Activated CD4-positive, alpha-beta T cell treated with anti-CD3 and anti-CD28 coated beads, Interleukin-2, Interleukin-6, amounts not matched to agents 100 ng/mL and 50 ng/mL, durations not matched to agents 16 hours and 8 hours (primary cell): ENCODE data around the gene UAP1.
"Not testable (repeated sequence)": the region's sequence is repeated elsewhere in the genome, so short reads cannot be mapped to it uniquely, and the experiment has no call there.

Experiments
- DNase-seq: peaks from one replicate; pipeline ENCODE4 v3.0.0-alpha.2; 2020

Gene UAP1

GRCh38 chr1:162566870-162567269, 5.3 kb downstream of the UAP1 start:
- DNase-seq: no peak

GRCh38 chr1:162568802-162569201, 7.3 kb downstream of the UAP1 start:
- no peak for DNase-seq

- no peak for DNase-seq
Observed at GRCh38 chr1:162570718-162571117, 9.2 kb downstream of the UAP1 start.

DNA sequence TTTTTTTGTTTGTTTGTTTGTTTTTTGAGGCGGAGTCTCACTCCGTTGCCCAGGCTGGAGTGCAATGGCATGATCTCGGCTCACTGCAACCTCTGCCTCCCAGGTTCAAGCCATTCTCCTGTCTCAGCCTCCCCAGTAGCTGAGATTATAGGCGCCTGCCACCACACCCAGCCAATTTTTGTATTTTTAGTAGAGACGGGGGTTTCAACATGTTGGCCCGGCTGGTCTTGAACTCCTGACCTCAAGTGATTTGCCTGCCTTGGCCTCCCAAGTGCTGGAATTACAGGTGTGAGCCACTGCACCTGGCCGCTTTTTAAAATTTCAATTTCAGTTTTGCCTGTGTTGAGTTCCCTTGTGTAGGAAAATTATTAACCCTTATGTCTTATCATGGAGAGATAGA, 9.6 kb downstream of the UAP1 start:
- DNase-seq: not testable (repeated sequence)

DNA sequence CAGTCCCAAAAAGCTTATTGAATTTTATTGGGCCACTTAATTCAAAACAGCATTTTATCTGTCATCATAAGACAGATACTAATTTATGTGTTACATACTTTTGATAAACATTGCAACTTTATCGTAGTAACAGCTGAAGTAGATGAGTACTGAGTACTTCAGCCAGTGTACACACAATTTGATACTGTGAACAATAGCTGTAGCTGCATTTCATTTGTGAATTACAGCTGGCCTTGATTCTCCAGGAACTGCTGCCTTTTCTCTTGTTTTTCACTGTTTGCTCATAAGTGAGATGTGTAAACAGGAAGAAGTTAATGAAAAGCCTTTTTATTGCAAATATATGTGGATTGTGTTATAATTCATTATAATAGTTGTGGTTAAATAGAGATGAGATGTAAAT, 10.2 kb downstream of the UAP1 start:
- no peak for DNase-seq

DNA sequence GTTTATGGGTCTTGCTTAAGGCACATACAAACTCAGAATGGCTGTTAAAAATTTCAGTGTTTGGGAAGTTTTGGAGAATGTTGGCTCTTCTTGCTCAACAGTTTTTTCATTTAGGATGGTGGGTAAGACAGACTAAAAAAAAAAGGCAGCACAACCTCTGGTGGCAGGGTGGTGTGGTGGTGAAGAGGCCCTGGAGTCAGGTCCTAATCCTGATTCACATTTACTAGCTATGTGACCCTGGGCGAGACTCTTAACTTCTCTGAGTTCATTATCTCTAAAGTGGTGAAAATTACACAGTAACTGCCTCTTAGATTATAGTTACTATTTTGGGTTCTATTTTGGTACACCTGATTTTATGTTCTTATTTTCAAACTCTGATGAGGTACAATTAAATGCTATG, 11.6 kb downstream of the UAP1 start:
- no peak for DNase-seq

DNA sequence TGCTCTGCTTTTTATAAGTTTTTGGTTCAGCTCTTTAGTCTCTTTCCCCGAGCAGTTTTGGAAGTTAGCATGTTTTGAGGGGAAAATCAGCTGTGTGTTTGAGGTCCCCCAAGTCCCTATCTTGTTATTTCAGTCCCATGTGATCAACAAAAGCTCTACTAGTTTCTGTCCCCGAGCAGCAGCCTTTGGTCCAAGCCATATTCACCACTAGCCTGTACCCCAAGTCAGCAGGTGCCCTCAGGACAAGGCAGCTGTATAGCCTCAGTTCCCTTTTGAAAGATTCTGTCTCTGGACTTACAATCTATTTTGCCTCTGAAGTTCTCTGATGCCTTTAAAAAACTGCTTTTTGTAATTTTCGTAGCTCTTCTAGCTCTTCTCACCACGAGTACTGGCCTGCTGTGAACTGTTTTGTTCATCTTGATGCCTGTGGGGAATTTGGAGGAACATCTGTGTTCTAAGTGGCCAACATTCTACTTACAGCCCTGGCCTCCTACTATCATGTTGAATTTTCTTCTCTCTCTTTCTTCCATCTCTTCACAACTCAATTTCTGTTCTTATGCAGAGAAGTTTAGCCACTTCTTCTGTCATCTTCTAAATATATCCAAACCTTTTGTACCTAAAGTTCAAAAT, 16.7 kb downstream of the UAP1 start:
- DNase-seq: no peak

- no peak for DNase-seq
Observed at GRCh38 chr1:162578936-162579335, 17.4 kb downstream of the UAP1 start.

GRCh38 chr1:162580308-162580707, 18.8 kb downstream of the UAP1 start:
- no peak for DNase-seq

DNA sequence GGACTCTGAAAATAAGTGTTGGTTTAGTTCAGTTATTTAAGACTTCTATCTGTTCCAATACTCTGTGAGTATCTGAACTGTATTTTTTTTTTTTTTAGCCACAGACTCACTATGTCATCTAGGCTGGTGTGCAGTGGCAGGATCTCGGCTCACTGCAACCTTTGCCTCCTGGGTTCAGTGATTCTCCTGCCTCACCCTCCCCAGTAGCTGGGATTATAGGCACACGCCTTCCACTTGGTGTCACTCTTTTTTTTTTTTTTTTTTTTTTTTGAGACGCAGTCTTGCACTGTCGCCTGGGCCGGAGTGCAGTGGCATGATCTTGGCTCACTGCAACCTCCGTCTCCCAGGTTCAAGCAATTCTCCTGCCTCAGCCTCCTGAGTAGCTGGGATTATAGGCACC, 21.4 kb downstream of the UAP1 start:
- not testable (repeated sequence) for DNase-seq

- DNase-seq: not testable (repeated sequence)
Observed at GRCh38 chr1:162585101-162585500, 23.6 kb downstream of the UAP1 start.

DNA sequence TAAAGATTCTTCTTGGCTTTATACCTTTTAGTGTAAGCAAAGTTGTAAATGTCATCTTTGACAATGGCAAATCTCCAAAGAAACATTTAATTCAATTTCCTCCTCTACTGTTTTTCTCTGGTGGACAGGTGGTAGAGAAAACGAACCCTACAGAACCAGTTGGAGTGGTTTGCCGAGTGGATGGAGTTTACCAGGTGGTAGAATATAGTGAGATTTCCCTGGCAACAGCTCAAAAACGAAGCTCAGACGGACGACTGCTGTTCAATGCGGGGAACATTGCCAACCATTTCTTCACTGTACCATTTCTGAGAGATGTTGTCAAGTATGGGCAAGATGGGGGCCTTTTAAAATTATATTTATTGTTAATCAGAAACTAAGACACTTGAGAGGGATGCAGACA, 25.8 kb downstream of the UAP1 start:
- DNase-seq: no peak

DNA sequence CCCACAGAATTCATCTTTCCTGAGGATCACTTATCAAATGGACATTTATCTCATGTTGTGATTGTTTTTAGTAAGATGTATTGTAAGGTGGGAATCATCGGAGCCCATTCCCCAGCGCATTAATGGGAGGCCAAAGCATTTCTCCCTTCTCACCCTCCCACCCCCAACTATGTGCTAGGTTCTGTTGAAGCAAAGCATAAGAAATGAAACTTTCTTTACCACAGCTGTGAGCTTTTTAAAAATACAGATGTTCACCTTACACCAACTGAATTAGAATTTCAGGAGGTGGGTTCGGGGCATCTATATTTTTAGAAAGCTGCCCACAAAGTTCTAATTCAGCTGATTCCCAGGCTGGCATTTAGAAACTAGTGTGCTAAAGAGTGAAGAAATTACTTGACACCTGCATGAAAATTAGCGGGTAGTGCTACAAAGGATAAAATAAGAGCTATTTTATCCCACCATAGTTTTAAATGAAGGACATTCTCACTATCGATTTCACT, 26.3 kb downstream of the UAP1 start:
- DNase-seq: no peak

DNA sequence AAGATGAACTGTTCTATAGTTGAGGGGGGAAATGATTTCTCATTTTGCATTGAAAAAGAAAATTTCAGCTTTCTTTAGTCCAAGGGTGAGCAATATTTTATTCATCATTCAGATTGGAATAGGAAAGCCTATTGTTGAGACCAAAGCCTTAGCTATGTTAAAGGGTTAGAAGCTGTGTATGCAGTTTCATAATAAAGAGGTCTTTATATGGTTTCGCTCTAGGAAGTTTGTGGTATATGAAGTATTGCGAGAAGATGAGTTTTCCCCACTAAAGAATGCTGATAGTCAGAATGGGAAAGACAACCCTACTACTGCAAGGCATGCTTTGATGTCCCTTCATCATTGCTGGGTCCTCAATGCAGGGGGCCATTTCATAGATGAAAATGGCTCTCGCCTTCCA, 28.6 kb downstream of the UAP1 start:
- no peak for DNase-seq

DNA sequence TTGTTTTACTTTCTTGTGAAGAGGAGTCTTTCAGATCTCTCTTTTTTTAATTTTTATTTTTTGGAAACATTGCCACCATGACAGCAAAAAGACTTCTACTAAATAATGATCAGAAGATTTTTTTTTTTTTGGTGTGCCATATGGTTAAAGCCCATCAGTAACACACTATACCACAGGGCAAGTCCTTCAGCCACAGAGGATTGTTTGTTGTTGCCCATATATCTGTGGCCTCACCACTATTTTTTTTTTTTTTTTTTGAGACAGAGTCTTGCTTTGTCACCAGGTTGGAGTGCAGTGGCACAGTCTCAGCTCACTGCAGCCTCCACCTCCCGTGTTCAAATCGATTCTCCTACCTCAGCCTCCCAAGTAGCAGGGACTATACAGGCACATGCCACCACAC, 29.2 kb downstream of the UAP1 start:
- no peak for DNase-seq

GRCh38 chr1:162596514-162597170, 35.1 kb downstream of the UAP1 start:
- no peak for DNase-seq

DNA sequence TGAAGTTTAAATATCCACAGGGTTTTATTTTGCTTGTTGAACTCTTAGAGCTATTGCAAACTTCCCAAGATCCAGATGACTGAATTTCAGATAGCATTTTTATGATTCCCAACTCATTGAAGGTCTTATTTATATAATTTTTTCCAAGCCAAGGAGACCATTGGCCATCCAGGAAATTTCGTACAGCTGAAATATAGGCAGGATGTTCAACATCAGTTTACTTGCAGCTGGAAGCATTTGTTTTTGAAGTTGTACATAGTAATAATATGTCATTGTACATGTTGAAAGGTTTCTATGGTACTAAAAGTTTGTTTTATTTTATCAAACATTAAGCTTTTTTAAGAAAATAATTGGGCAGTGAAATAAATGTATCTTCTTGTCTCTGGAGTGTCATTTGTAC, 37.9 kb downstream of the UAP1 start:
- DNase-seq: no peak

DNA sequence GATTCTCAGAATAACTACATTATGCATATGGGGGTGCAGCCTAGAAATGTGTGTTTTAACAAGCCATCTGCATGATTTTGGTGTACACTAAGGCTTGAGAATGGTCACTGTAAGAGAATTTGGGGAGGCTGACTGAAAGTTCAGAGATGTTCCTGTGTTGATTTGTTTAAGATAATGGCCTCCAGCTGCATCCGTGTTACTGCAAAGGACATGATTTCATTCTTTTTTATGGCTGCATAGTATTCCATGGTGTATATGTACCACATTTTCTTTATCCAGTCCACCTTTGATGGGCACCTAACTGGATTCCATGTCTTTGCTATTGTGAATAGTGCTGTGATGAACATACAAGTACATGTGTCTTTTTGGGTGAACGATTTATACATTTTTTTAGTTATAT, 41.6 kb downstream of the UAP1 start:
- DNase-seq: not testable (repeated sequence)

DNA sequence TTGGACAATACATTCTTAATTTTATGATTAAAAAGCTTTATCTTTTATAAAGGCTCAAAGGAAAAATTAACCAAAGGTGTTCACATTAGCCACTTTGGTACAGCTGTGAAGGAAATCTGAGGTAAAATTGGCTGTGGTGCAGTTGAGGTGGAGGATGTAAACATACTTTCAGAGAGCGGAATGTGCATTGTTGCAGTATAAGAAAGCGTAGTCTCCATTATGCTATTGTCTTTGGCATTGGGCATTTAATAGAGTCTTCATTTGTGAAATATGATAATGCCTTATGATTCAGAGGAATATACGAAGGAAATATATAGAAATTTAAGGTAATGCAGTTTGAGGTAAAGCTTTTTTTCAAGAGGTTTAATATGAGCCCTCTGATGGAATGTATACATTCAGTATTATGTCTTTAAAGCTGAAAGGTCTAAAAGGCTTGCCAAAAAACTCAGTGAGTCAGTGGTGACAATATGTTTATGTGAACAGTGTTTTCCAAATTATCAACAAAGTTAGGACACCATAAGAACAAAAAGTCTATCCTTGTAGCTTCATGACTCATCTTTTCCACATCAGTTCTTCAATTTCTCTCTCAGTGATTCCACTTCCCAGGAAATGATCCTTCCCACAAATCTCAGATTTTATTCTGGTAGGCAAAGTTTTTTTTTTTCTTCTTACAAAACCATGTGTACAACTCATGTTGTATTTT, 43.9 kb downstream of the UAP1 start:
- DNase-seq: no peak

GRCh38 chr1:162609306-162609705, 47.8 kb downstream of the UAP1 start:
- no peak for DNase-seq

GRCh38 chr1:162612606-162613400, 51.3 kb downstream of the UAP1 start:
- DNase-seq: no peak

DNA sequence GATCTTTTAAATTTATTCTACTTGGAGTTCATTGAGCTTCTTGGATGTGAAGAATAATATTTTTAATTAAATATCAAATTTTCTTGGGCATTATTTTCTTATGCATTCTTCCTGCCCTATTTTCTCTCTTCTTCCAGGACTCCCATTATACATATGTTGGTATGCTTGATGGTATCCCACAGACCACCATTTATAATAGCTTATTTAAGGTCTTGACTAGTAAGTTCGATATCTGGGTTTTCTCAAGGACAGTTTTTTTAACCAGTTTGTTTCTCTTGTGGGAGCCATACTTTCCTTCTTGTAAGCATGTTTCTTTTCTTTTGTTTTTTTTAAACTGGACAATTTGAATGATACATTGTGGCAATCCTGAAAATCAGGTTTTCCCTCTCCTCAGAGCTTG, 55.3 kb downstream of the UAP1 start:
- no peak for DNase-seq

DNA sequence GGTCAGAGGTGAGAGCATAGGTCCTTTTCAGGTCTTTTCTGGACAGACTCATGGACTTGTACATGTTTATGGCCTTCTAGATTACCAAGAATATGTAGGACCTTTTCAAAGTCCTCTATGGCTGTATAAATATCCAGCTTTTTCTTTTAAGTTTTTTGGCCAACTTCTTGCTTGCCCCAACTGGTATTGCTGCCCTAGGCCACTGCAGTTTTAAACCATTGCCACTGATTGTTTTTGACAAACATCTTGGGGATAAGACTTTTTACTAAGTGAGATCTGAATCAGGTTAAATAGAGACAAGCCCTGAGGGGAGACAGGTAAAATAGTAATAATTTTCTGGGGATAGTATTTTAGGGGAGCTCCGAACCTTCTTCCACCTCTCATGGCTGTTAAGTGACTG, 56.0 kb downstream of the UAP1 start:
- no peak for DNase-seq
